HCT116 (cell line): ENCODE data around the gene AP1G1. TPM values are rescaled to one million over a fixed set of nuclear protein-coding genes. Genes with fewer than 3 reads are reported as not detected.

Experiments used
- ATAC-seq: fragments of 200-7000 bp; cut with Tn5 transposase; 2 replicates; pipeline ENCODE4 v1.9.1; 2020; ENCODE audit warnings: mild to moderate bottlenecking, moderate library complexity
- BruUV-seq: library from RNA; stranded (reverse); fragments of 400-500 nt; replicated peaks from 2 replicates; lab custom pipeline; 2021; lab: Mats Ljungman, UMichigan
- CTCF ChIA-PET: fragments of 300-600 bp; sonication (Branson Sonifier 250); formaldehyde crosslinking; loops from one replicate; lab custom pipeline; 2021; ENCODE audit warnings: antibody characterized with exemption; lab: Charles Lee
- POLR2A ChIA-PET: fragments of 300-600, 350-600 bp; sonication (Branson Sonifier 250); formaldehyde crosslinking; loops from one replicate; lab custom pipeline; 2021; ENCODE audit warnings: antibody characterized with exemption; lab: Charles Lee
- RAD21 ChIA-PET, 2 experiments: fragments of 300-600 bp; sonication (Branson Sonifier 250); formaldehyde crosslinking; loops; one replicate each; lab custom pipeline; 2023; ENCODE audit warnings: low total read pairs in 2 of 2; ENCODE audit not compliant: uncharacterized antibody in 2 of 2, unreplicated experiment in 2 of 2, low non-redundant PET in 1 of 2; lab: Charles Lee
- DNase-seq: peaks from one replicate; pipeline ENCODE4 v3.0.0-alpha.2; 2010; ENCODE audit warnings: low read depth, low spot score
- H2AFZ ChIP-seq: fragments of 200-600 bp; shearing (Covaris generic), sonication (generic); 2 replicates; pipeline ENCODE4 v1.6.1; 2017; ENCODE audit warnings: low read depth, mixed run types, mixed read lengths, antibody characterized with exemption, low read length; ENCODE audit not compliant: poor library complexity, severe bottlenecking
- H3K27ac ChIP-seq: 2 replicates; pipeline ENCODE4 v1.5.1; 2012; ENCODE audit warnings: low read depth, low read length
- H3K27me3 ChIP-seq: fragments of 200-600 bp; sonication (generic); 2 replicates; pipeline ENCODE4 v1.6.1; 2016; ENCODE audit warnings: mixed run types, low read length, mixed read lengths; ENCODE audit not compliant: insufficient read depth
- H3K36me3 ChIP-seq, 2 experiments: fragments of 200-500 bp in 1 of 2; fragments of 200-600 bp in 1 of 2; sonication (Bioruptor generic) in 1 of 2; sonication (generic) in 1 of 2; 2 replicates each; pipeline versions ENCODE4 v1.5.1 to v1.6.1; 2014 to 2016; ENCODE audit warnings: low read length in 2 of 2, inconsistent platforms in 1 of 2, mixed read lengths in 1 of 2, mixed run types in 1 of 2; ENCODE audit not compliant: insufficient read depth in 2 of 2, control insufficient read depth in 1 of 2
- H3K4me1 ChIP-seq, 2 experiments: fragments of 200-600 bp in 1 of 2; sonication (generic) in 1 of 2; 2 replicates each; pipeline versions ENCODE4 v1.5.1 to v1.6.1; 2012 to 2017; ENCODE audit warnings: low read length in 2 of 2, inconsistent platforms in 1 of 2, mild to moderate bottlenecking in 1 of 2, mixed read lengths in 1 of 2, mixed run types in 1 of 2, moderate library complexity in 1 of 2; ENCODE audit not compliant: insufficient read depth in 2 of 2, control insufficient read depth in 1 of 2
- H3K4me2 ChIP-seq: fragments of 200-600 bp; sonication (generic); 2 replicates; pipeline ENCODE4 v1.6.1; 2017; ENCODE audit warnings: mixed run types, low read length, mixed read lengths
- H3K4me3 ChIP-seq, 2 experiments: fragments of 200-600 bp in 1 of 2; sonication (generic) in 1 of 2; replicated peaks in 1 of 2; 2 replicates each; pipeline ENCODE4 v1.5.1; 2011 to 2016; ENCODE audit warnings: low read length in 2 of 2, control low read depth in 1 of 2, low read depth in 1 of 2, mild to moderate bottlenecking in 1 of 2, mixed read lengths in 1 of 2, mixed run types in 1 of 2
- H3K79me2 ChIP-seq: fragments of 200-600 bp; sonication (generic); 2 replicates; pipeline ENCODE4 v1.6.1; 2017; ENCODE audit warnings: mild to moderate bottlenecking, mixed run types, low read length, moderate library complexity, mixed read lengths; ENCODE audit not compliant: insufficient read depth
- H3K9ac ChIP-seq: fragments of 200-600 bp; sonication (generic); 2 replicates; pipeline ENCODE4 v1.6.1; 2016; ENCODE audit warnings: low read length, mixed read lengths
- H3K9me2 ChIP-seq: fragments of 200-600 bp; sonication (generic), shearing (Covaris generic); 2 replicates; pipeline ENCODE4 v1.6.1; 2017; ENCODE audit warnings: mixed run types, mild to moderate bottlenecking, moderate library complexity; ENCODE audit not compliant: insufficient read depth
- H3K9me3 ChIP-seq, 2 experiments: fragments of 200-500 bp in 1 of 2; fragments of 200-600 bp in 1 of 2; sonication (Bioruptor generic) in 1 of 2; sonication (generic) in 1 of 2; 2 replicates each; pipeline ENCODE4 v1.6.1; 2014 to 2017; ENCODE audit warnings: low read length in 2 of 2, mixed read lengths in 2 of 2, inconsistent platforms in 1 of 2, low read depth in 1 of 2, mild to moderate bottlenecking in 1 of 2, mixed run types in 1 of 2, moderate library complexity in 1 of 2; ENCODE audit not compliant: control insufficient read depth in 1 of 2, insufficient read depth in 1 of 2
- H4K20me1 ChIP-seq: fragments of 200-600 bp; sonication (generic), shearing (Covaris generic); 2 replicates; pipeline ENCODE4 v1.6.1; 2017; ENCODE audit warnings: mixed run types, mild to moderate bottlenecking, moderate library complexity; ENCODE audit not compliant: insufficient read depth
- ATF3 ChIP-seq: IDR thresholded peaks from 2 replicates; pipeline ENCODE4 v1.6.1; 2012
- CBX3 ChIP-seq: IDR thresholded peaks from 2 replicates; pipeline ENCODE4 v1.6.1; 2012; ENCODE audit warnings: low read depth
- CEBPB ChIP-seq: IDR thresholded peaks from 2 replicates; pipeline ENCODE4 v1.6.1; 2012; ENCODE audit warnings: low read depth
- EGR1 ChIP-seq: IDR thresholded peaks from 2 replicates; pipeline ENCODE4 v1.6.1; 2012; ENCODE audit warnings: low read depth
- ELF1 ChIP-seq: IDR thresholded peaks from 2 replicates; pipeline ENCODE4 v1.6.1; 2012; ENCODE audit warnings: low read depth, borderline replicate concordance
- EZH2 ChIP-seq: fragments of 200-600 bp; sonication (generic); IDR thresholded peaks from 2 replicates; pipeline ENCODE4 v1.6.1; 2017; ENCODE audit warnings: antibody characterized with exemption, mixed run types
- EZH2phosphoT487 ChIP-seq: fragments of 200-600 bp; IDR thresholded peaks from 2 replicates; pipeline ENCODE4 v1.6.1; 2018; ENCODE audit warnings: antibody characterized with exemption, borderline replicate concordance
- JUND ChIP-seq: IDR thresholded peaks from 2 replicates; pipeline ENCODE4 v1.6.1; 2012
- MAX ChIP-seq: IDR thresholded peaks from 2 replicates; pipeline ENCODE4 v1.6.1; 2012
- POLR2AphosphoS5 ChIP-seq: IDR thresholded peaks from 2 replicates; pipeline ENCODE4 v1.6.1; 2011; ENCODE audit warnings: mild to moderate bottlenecking, low read depth, low read length, moderate library complexity
- RAD21 ChIP-seq: IDR thresholded peaks from 2 replicates; pipeline ENCODE4 v1.6.1; 2012; ENCODE audit warnings: low read depth, mild to moderate bottlenecking
- REST ChIP-seq: IDR thresholded peaks from 2 replicates; pipeline ENCODE4 v1.6.1; 2012; ENCODE audit warnings: low read depth
- SRF ChIP-seq: IDR thresholded peaks from 2 replicates; pipeline ENCODE4 v1.6.1; 2012; ENCODE audit warnings: low read depth
- TCF7L2 ChIP-seq: IDR thresholded peaks from 2 replicates; pipeline ENCODE4 v1.7.0; 2011; ENCODE audit warnings: borderline replicate concordance, inconsistent platforms; ENCODE audit not compliant: insufficient read depth, insufficient read length; ENCODE audit errors: extremely low read depth
- ZBTB33 ChIP-seq: IDR thresholded peaks from 2 replicates; pipeline ENCODE4 v1.6.1; 2011; ENCODE audit warnings: mild to moderate bottlenecking, low read length, moderate library complexity; ENCODE audit not compliant: insufficient replicate concordance; ENCODE audit errors: extremely low read depth
- ZFX ChIP-seq: fragments of 450-650 bp; IDR thresholded peaks from 2 replicates; pipeline ENCODE4 v1.6.1; 2017
- ZNF274 ChIP-seq: fragments of 200-500 bp; sonication (Bioruptor generic); IDR thresholded peaks from 2 replicates; pipeline ENCODE4 v1.6.1; 2014; ENCODE audit warnings: mild to moderate bottlenecking, low read depth, low read length, inconsistent platforms
- intact Hi-C: fragments of 100-400 bp; cut with micrococcal nuclease; formaldehyde crosslinking; loops from 2 replicates; pipeline ENCODE4 v1.10.0; 2022
- total RNA-seq: library from RNA; stranded (reverse); gene quantifications from one replicate; pipeline ENCODE4 v1.2.1, GENCODE V29; 2021; ENCODE audit not compliant: unreplicated experiment

The AP1G1 gene
- total RNA-seq, 1 experiment from 2014 or later, result 70.2 TPM

- H3K36me3 ChIP-seq, result peaks cover 22 to 27% of the 10 kb centered on the region in 2 experiments
- H3K4me3 ChIP-seq, result no peak overlapping the region
- ATAC-seq (no peak), DNase-seq (no peak)
- no peaks in the 10 kb centered on the region for H3K9me3 ChIP-seq
- BruUV-seq, result no TSS peak
- CTCF ChIA-PET, result no interaction called here
- H3K4me1 ChIP-seq, result no peaks in the 10 kb centered on the region
- H2AFZ ChIP-seq, result no peak overlapping the region
- no peak overlapping the region for H3K4me2 ChIP-seq
- peaks cover 4% of the 10 kb centered on the region; the same call in 1 of the 2 replicates for H3K79me2 ChIP-seq
- no peaks in the 10 kb centered on the region for H4K20me1 ChIP-seq
- RAD21 ChIA-PET, result no interaction called here
- intact Hi-C loops, result no loop called here
- no peak overlapping the region for H3K27ac ChIP-seq
- POLR2A ChIA-PET, result no interaction called here
- TF ChIP-seq EZH2 (no peak), SRF (no peak), EZH2phosphoT487 (no peak), RAD21 (no peak), EGR1 (no peak), ELF1 (no peak), POLR2AphosphoS5 (no peak), ZNF274 (no peak), JUND (no peak), ZFX (no peak), TCF7L2 (no peak), MAX (no peak), ATF3 (no peak), CEBPB (no peak), REST (no peak), CBX3 (no peak), ZBTB33 (no peak)
- TF ChIP-seq, all 23 proteins: peak for 0
- no peaks in the 10 kb centered on the region for H3K27me3 ChIP-seq
- no peaks in the 10 kb centered on the region for H3K9me2 ChIP-seq
- H3K9ac ChIP-seq, result no peak overlapping the region
Measured at GRCh38 chr16:71762186-71762585, 46.4 kb downstream of the AP1G1 start.
